UCSD-AML1 (cell line): Measurements from ENCODE around the gene BLTP3A.

Experiments
- DNase-seq: peaks from one replicate; lab custom pipeline; 2025; ENCODE audit not compliant: unreplicated experiment; lab: John Stamatoyannopoulos, UW

Gene BLTP3A

GRCh38 chr6:34819571-34820480, 27.9 kb downstream of the BLTP3A start:
- no peak for DNase-seq

GRCh38 chr6:34829137-34829536, 37.3 kb downstream of the BLTP3A start:
- DNase-seq: no peak

- no peak for DNase-seq
Observed at GRCh38 chr6:34832942-34833341, 41.1 kb downstream of the BLTP3A start.

- no peak for DNase-seq
Observed at GRCh38 chr6:34834789-34835518, 43.1 kb downstream of the BLTP3A start.

- DNase-seq: no peak
Observed at GRCh38 chr6:34836008-34836407, 44.1 kb downstream of the BLTP3A start.

GRCh38 chr6:34836451-34836850, 44.6 kb downstream of the BLTP3A start:
- DNase-seq: no peak

GRCh38 chr6:34837528-34837927, 45.6 kb downstream of the BLTP3A start:
- DNase-seq: no peak

- no peak for DNase-seq
Observed at GRCh38 chr6:34839666-34840352, 47.9 kb downstream of the BLTP3A start.
